ENCODE data around the gene COBL.

- TF ChIP-seq CTCF (IDR thresholded peaks at IDR 0.05) (no peak), POLR2A (IDR thresholded peaks at IDR 0.05) (no peak)
Observed at GRCh38 chr7:51313738-51314425, 2.7 kb downstream of the COBL start.

All from suprapubic skin (tissue), 3 donors.